Thoracic aorta (tissue), 2 donors: ENCODE data around the gene CNKSR2. TPM values are rescaled to one million over a fixed set of nuclear protein-coding genes. Genes with fewer than 3 reads are reported as not detected.

Experiments used
- ATAC-seq: fragments of 150-250 bp; one replicate; pipeline ENCODE4 v1.8.0; 2017; ENCODE audit warnings: low read depth; ENCODE audit not compliant: insufficient number of reproducible peaks, low FRiP score
- DNase-seq: peaks from one replicate; pipeline ENCODE4 v3.0.0-alpha.2; 2020; ENCODE audit warnings: low spot score
- H3K27ac ChIP-seq, 2 donors: fragments of 200-600 bp; sonication (generic); 1 replicate in 1 of 2; 2 replicates in 1 of 2; pipeline ENCODE4 v1.5.1; 2016; ENCODE audit warnings: mild to moderate bottlenecking in 2 of 2, moderate library complexity in 2 of 2
- H3K27me3 ChIP-seq: fragments of 200-600 bp; sonication (generic); replicated peaks from 2 replicates; pipeline ENCODE4 v1.6.0; 2016; ENCODE audit warnings: mild to moderate bottlenecking; ENCODE audit not compliant: insufficient read depth
- H3K36me3 ChIP-seq: fragments of 200-600 bp; sonication (generic); one replicate; pipeline ENCODE4 v1.5.1; 2016
- H3K4me1 ChIP-seq, 2 donors: fragments of 200-600 bp; sonication (generic); 1 replicate in 1 of 2; 2 replicates in 1 of 2; pipeline versions ENCODE4 v1.5.1 to v1.6.0; 2016; ENCODE audit warnings: low read depth in 2 of 2, mild to moderate bottlenecking in 1 of 2; ENCODE audit not compliant: control insufficient read depth in 1 of 2
- H3K4me3 ChIP-seq: fragments of 200-600 bp; sonication (generic); 2 replicates; pipeline ENCODE4 v1.5.1; 2016; ENCODE audit warnings: mild to moderate bottlenecking
- H3K9me3 ChIP-seq: fragments of 200-600 bp; sonication (generic); 2 replicates; pipeline ENCODE4 v1.5.1; 2016
- CTCF ChIP-seq: fragments of 200-600 bp; sonication (generic); IDR thresholded peaks from one replicate; pipeline ENCODE4 v1.5.1; 2019; ENCODE audit warnings: antibody characterized with exemption
- total RNA-seq, 2 donors: library from RNA; depleted of rRNA; stranded (reverse); fragments of >200 nt; gene quantifications; one replicate each; pipeline versions ENCODE4 v1.1.0 to v1.2.3, GENCODE V29; 2016

CNKSR2 gene
- total RNA-seq, 2 donors from 2014 or later = 5.3 to 10.4 TPM

- ATAC-seq = no peak
- H3K27ac ChIP-seq = peak overlapping the region in 1 of 2 donors; percentile 35
- DNase-seq = no peak
Observed at GRCh38 chrX:21612154-21612553, 237.9 kb downstream of the CNKSR2 start.

DNA sequence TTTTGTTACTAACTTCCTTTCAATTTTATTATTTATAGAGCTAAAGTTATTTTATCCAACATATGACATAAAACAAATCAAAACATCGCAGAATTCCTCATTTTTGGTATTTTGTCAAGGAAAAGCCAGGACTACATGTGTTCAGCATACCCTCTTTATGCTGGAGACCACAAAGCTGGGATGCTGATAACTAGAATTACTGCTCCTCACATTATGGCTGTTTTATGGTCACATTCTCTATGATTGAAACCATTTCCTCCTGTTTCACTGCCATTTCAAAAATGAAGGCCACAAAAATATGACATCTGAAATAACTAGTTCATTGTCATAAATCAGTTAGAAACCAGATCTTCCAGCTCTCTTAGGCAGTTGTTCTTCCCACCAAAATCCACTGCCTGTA lies 242.2 kb downstream of the CNKSR2 start:
- Histone ChIP-seq H3K4me3 (no peak overlapping the region), H3K4me1 (peaks cover 0 to 8% of the 10 kb centered on the region in 2 donors), H3K9me3 (no peaks in the 10 kb centered on the region), H3K27me3 (no peaks in the 10 kb centered on the region), H3K27ac (no peak overlapping the region), H3K36me3 (no peaks in the 10 kb centered on the region)
- TF ChIP-seq CTCF = no peak
- DNase-seq = no peak
- ATAC-seq = no peak

More at GRCh38 chrX:21612154-21612553, 237.9 kb downstream of the CNKSR2 start:
- peaks cover 0 to 12% of the 10 kb centered on the region in 2 donors for H3K4me1 ChIP-seq
- no peak for TF ChIP-seq CTCF
- H3K36me3 ChIP-seq = no peaks in the 10 kb centered on the region
- no peak overlapping the region for H3K4me3 ChIP-seq
- no peaks in the 10 kb centered on the region for H3K9me3 ChIP-seq
- H3K27me3 ChIP-seq = no peaks in the 10 kb centered on the region

DNA sequence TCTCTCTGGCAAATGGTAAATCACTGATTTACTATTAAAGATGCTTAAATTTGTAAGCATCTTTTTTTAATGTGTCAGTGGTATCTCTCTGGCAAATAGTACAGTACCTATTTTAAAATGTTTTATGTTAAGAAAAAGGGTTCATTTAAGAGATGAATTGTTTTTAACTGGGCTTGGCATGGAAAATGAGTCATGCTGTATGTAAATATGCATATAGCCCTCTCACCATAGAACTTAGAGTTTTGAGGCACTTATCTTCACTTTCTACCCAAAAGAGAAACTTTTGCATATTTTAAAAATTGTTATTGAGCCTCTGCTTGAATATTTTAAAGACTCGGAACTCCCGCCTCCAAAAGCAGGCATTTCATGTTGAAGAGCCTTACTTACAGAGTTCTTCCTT lies 246.0 kb downstream of the CNKSR2 start:
- no peaks in the 10 kb centered on the region for H3K4me1 ChIP-seq
- no peak for TF ChIP-seq CTCF
- no peak for ATAC-seq

GRCh38 chrX:21623778-21624501 lies 249.7 kb downstream of the CNKSR2 start:
- H3K27me3 ChIP-seq = no peaks in the 10 kb centered on the region
- no peak for DNase-seq
- ATAC-seq = no peak
- H3K4me1 ChIP-seq = no peaks in the 10 kb centered on the region
- TF ChIP-seq CTCF = no peak
- no peak overlapping the region for H3K4me3 ChIP-seq
- H3K27ac ChIP-seq = no peak overlapping the region
- H3K9me3 ChIP-seq = no peaks in the 10 kb centered on the region
- H3K36me3 ChIP-seq = no peaks in the 10 kb centered on the region

More for the DNA sequence above, 246.0 kb downstream of the CNKSR2 start:
- no peak for DNase-seq
- H3K27me3 ChIP-seq = no peaks in the 10 kb centered on the region
- H3K4me3 ChIP-seq = no peak overlapping the region
- H3K27ac ChIP-seq = no peak overlapping the region
- no peaks in the 10 kb centered on the region for H3K36me3 ChIP-seq
- no peaks in the 10 kb centered on the region for H3K9me3 ChIP-seq

DNA sequence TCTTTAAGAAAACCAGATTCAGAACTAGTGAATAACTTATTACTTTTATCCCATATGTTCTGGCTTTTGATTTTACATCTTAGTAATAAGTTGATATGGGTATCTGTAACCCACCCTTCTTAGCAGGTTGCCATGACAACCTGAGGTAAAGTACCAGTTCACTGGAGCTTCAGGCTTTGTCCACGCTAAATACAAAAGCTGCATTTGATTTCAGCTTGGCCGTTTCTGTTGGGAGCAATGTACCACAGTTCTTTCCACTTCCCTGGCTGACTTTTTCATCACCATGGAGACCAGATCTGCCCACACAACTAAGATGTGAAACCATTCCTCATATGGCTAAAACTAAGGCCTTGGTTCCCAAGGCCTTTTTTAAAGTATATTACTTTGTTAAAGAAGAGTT lies 257.8 kb downstream of the CNKSR2 start:
- Histone ChIP-seq H3K27me3 (no peaks in the 10 kb centered on the region), H3K4me3 (no peak overlapping the region), H3K9me3 (no peaks in the 10 kb centered on the region), H3K36me3 (no peaks in the 10 kb centered on the region), H3K27ac (no peak overlapping the region), H3K4me1 (no peaks in the 10 kb centered on the region)
- ATAC-seq (no peak), DNase-seq (no peak)
- TF ChIP-seq CTCF = no peak
